Stimulated activated CD8-positive, alpha-beta memory T cell treated with anti-CD3 and anti-CD28 coated beads, Interleukin-12 subunit alpha, Interleukin-12 subunit beta, amount 100 ng/mL, for 4 hours (primary cell): ENCODE results near the gene ZNF444.
A peak's percentile ranks its signal among the peaks of the same experiment; 100 is the strongest.

Experiments
- DNase-seq: peaks from one replicate; pipeline ENCODE4 v3.0.0-alpha.2; 2020; ENCODE audit warnings: low read depth

The ZNF444 gene

GRCh38 chr19:56107626-56108351 lies 33.3 kb upstream of the ZNF444 start:
- no peak for DNase-seq

- no peak for DNase-seq
Observed at GRCh38 chr19:56108447-56109195, 32.5 kb upstream of the ZNF444 start.

GRCh38 chr19:56109226-56109625 lies 31.9 kb upstream of the ZNF444 start:
- no peak for DNase-seq

DNA sequence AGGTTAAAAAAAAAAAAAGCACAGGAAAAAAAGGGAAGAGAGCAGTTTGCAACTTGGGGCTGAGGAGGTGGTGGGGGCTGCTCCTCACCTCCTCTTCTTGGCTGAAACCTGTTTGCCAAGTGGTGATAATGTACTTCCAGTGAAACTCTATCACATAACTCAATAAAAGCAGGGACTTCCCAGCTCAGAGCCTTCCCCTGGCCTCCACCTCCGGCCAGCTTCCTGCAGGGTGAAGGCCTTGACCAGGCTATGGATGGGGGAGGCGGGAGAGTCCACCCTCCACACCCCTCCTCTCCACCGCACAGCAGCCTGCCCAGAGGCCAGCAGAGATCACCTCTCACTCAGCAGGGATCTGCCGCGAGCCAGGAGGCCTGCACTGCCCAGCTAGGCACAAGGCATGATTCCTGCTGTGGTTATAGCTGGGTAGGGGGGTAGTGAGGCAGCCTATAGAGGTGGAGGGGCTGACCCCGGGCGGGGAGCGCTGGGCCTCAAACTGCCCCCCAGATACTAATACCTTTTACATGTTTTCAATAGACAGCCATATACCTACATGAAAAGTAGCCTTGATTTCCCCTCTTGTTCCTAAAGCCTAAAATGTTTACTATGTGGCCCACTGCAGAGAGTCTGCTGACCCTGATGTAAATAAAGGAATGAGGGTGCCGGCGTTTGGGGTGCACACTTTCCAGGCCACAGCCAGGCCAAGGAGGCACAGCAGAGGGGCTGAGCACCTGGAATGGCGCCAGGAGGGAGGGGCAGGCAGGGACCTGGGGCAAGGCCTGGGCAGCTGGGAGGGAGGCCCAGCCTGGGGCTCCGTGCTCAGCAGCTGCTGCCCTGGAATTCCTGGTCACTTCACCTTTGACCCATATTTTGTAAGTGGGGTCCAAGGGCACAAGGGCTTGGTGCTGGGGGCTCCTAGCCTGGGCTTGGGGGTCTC lies 30.3 kb upstream of the ZNF444 start:
- no peak for DNase-seq

DNA sequence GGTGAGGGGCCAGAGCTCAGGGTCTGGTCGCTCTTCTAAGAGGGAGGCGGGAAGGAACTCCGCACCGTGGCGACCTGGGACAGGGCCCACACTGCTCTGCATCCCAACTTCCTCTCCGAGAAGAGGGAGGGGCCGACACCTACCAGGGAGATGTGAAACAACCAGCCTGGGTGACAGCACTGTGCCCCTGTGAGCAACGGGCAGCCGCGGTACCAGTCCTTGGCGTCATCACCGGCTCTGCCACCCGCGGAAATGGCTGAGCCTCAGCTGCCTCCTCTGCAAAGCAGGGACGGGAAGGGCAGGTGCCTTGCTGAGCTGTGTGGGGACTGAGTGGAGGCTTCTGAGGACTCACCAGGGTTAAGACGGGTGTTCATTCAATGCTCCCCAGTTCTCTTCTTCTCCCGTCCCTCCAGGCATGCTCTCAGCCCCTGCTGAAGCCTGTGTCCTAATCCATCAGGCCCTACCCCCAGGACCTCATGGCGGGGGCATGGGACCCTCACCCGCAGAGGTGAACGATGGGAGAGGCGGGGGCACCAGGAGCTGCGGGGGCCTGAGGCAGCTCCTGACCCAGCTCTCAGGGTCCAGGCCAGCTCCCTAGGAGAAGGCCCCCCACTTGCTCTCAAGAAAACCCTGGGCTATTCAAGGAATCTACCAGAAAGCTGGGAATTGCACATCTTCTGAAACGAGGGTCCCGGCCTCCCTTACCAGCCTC lies 29.3 kb upstream of the ZNF444 start:
- peak; percentile 19 for DNase-seq

DNA sequence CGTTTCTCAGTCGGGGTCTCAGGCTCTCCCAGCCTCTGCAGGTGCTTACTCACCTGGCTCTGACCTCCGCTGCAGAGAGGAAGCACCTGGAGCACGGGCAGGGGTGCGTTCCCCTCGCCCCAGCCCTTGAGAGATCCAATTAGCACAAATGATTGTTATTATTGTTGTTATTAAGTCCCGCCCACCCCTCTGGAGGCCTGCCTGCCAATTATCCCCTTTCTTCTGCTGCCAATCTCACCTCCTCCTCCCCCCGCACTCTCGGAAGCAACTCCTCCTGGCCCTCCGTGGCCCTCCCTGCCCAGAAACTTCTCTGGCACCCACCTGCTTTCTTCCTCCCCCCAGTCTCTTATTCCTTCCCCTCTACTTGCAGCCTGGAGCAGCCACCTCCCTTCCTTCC lies 28.8 kb upstream of the ZNF444 start:
- DNase-seq: no peak

- no peak for DNase-seq
Observed at GRCh38 chr19:56113074-56113632, 27.9 kb upstream of the ZNF444 start.

DNA sequence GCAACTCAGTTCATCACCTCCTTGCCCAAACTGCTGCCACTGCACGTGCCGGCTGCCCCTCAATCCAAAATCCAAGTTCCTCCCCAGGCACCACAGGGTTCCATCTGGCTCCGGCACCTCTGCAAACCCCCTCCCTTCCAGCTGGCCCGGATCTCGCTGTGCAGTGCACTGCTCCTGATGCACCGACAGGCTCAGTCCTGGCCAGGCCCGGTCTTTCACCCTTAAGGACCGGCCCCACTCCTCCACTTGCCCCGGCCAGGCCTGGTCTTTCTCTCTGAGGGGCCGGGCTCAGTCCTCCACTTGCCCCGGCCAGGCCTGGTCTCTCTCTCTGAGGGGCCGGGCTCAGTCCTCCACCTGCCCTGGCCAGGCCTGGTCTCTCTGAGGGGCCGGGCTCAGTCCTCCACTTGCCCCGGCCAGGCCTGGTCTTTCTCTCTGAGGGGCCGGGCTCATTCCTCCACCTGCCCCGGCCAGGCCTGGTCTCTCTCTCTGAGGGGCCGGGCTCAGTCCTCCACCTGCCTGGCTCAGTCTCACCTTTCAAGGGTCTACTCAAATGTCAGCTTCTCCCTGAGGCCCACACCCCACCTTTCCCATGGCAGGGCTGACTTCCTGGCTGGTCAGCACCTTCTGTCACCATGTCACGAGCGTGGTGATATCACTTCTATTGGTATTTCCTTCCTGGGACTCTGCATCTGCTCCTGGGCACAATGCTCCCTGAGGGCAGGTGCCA lies 26.9 kb upstream of the ZNF444 start:
- no peak for DNase-seq

DNA sequence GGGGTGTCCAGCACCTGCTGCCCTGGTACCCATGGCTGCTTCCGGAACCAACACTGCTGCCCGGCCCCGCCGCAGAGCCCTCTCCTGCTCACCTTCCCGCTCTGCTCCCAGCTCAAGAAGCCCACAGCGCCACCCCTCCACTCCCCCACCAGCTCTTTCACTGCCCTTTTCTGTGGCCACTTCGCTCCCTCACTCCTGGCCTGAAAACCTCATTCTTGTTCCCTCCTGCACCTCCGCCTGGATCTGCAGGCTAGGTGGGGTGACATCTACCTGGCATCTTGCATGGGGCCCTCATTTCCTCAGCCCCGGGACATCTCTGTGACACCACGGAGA lies 26.3 kb upstream of the ZNF444 start:
- no peak for DNase-seq

- DNase-seq: no peak
Observed at GRCh38 chr19:56115490-56115889, 25.6 kb upstream of the ZNF444 start.

- no peak for DNase-seq
Observed at GRCh38 chr19:56116606-56117005, 24.5 kb upstream of the ZNF444 start.

DNA sequence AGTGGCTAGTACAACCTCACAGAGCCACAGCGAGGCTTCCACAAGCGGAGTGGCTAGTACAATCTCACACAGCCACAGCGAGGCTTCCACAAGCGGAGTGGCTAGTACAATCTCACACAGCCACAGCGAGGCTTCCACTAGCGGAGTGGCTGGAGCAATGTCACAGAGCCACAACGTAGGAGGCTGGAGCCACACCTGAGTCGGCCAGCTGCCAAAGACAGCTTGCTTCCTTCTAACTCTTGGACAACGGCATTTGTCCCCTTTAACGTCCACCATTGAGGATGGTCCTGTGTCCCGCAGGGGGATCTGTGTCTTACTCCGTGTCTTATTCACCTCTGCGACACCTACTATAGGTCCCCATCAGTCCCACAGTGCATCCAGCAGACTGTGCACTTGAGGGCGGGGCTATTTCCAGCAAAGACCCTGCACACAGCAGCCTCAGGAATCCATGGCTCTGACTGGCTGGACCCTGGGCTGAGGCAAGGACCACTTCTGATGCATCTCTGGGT lies 23.7 kb upstream of the ZNF444 start:
- DNase-seq: no peak

DNA sequence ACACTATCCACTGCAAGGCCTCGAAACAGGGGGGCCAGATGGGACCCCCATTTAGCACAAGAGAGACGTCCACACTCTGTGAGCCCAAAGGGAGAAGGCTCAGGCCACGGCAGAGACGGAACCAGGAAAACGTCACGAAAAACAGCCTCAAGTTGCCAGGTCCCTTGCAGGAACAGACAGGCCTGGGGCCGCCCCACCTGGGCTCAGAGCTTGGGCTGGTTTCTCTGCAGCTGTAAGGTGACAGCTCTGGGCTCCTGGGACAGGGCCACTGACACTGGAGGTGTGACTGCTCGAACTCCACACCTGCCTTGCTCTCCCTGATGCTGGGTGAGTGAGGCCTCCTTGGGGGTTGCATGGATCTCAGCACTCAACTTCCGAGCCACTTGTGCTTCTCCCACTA lies 23.2 kb upstream of the ZNF444 start:
- DNase-seq: no peak

DNA sequence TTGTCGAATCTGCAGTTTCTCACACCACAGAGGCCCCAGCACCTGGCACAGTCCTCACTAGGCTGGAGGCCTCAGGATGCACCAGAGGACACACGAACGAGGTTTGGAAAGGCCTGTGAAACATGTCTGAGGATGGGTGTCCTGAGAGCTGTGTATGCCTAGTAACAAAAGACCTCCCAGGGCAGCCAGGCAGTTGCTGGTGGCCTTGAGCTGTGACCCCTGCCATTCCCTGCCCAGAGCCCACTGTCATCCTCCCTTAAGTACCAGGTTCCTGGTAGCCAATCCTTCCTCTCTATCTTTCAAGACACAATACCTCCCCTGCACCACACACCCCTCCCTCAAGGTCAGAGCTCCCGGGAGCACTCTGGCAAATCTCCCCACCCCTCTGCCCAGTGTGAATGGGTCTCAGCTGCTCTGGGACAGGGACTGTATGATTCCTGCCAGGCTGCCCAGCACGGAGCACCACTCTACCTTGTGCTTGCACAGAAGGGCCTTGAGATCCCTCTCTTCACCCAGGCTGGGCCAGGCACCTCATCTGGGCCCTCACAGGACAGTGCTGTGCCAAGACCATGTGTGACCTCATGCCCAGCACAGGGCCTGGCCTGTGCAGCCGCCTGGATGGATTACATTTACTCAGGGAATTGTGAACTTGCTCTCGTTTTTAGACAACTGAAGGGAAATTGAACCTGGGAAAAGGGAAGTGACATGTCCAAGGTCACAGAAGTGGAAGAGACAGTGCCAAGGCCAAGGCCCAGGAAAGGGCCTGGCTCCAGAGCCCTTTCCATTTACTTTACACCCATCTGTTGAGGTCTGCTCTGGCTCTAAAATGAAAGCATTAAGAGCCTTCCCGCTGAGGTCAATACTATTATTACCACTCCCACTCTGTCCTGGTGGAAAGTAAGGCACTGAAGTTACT lies 22.2 kb upstream of the ZNF444 start:
- DNase-seq: no peak

DNA sequence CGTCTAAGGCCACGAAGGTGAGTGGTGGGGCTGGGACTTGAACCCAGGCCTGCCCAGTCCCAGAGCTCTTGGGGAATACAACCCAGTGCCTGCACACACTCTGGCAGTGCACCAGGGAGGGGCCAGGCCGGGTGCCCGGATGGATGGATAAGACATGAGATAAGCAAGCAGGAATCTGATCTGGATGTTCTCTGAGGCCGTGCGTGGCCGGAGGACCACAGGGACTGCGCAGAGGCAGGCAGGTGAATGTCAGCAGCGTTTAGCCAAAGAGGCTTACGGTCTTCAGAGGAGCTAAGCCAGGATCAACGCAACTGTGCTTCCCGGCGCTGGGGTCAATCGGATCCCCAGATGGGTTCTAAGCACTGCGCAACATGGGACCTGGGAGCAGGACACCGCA lies 21.5 kb upstream of the ZNF444 start:
- no peak for DNase-seq

DNA sequence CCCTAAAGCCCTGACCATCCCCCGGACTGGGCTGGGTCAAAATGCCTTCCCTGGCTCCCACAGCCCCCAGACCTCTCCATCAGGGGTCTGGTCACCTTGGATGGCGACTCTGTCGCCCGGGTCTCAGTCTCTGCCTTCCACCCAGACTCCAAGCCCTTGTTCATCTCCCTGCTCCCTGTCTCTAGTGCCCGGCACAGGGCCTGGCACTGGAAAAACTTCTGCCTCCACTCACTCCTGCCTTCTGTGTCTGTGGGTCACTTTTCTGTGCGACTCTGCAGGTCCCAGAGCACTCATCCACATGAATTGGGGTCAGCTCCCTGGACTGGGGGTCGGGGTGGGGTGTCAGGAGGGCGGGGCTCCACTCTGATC lies 21.1 kb upstream of the ZNF444 start:
- DNase-seq: no peak

DNA sequence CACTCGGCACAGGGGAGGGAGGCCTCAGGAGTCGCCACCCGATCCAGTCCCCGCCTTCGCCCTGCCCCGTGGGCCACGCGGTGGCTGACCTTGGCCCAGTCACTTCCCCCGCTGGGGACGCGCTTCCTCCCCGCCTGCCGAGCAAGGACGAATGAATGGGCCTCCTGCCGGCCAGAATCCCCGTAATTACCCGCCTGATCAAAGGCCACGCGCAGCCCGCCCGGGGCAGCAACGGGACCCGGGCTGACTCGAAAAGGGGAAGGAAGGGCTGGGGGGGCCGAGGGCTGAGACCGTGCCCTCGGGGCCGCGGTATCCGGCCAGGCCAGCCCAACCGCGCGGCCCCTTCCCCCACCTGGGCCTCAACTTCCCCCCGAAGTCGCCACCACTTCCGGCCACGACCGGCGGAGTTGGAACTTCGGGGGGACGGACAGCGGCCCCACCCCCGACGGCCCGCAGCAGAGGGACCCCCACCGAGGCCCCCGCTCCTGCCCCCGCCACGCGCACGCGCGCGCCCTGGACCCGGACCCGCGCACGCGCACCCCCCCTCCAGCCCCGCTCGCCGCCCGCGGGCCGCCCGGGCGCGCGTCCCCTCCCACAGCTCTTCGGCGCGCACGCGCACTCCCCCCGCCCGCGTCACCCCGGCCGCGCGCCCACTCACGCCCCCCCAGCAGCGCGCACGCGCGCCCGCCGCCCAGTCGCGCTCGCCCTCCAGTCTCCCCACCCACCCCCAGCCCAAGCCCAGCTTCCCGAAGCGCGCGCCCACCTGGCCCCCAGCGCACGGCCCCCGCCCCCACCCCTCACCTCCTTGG lies 20.5 kb upstream of the ZNF444 start:
- DNase-seq: peak; percentile 77

DNA sequence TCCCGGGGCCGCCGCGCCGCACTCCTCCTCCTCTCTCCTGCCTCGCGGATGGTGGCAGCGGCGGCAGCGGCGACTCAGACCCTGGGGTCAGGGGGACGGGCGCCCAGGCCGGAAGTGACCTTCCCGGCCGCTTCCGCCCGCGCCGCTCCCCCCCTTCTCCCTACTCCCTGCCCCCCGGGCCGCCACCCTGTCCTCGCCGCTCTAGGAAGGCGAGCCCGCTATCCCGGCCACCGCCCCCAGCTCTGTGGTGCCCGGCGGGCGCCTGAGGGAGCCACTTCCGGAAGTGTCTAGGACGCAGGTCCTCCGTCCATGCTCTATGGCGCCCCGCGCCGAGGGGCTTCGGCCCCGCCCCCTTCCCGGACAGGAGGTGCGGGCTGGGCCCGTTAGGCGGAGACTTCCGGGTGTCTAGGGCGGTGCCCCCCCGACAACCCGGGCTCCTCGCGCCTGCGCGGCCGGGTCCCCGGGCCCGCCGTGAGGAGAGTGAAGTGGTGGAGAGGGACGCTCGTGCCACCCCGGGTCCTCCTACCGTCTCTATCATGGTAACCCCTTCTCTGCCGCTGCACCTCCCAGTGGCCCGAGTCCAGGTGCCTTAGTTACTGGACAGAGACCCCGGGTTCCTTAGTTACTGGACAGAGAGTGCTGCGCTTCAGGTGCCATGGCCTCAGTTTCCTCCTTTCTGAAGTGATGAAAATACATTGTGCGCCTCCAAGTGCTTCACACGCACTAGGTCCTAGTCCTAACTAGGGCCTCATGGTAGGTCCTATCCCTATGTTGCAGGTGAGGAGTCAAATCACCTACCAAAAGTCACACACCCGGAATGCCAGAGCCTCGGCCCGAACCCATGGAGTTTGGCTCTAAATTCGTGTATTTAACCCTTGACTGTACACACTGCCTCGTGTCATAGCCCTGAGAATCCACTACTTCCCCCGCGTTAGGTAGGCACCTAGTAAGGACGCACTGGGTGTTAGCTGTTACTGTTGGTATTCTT lies 19.6 kb upstream of the ZNF444 start, which contains the start of gene ZNF787:
Gene ZNF787, minus strand, starts transcription at position 116 of the 988 bp plus-strand sequence. CDS start 18,078 bp downstream, outside the sequence.
- DNase-seq: peak; percentile 96
